Measurements from ENCODE around the gene TRMT1.
A peak's percentile ranks its signal among the peaks of the same experiment; 100 is the strongest.

Gene TRMT1

GRCh38 chr19:13119627-13120026 is 3.1 kb upstream of the TRMT1 start:
- Histone ChIP-seq H3K36me3 (ENCODE audit: control insufficient read depth in 1 of 2, insufficient read depth in 2 of 2, low read length in 2 of 2) (no peaks in the 10 kb centered on the region), H3K27ac (ENCODE audit: low read length) (no peak overlapping the region), H3K9me3 (ENCODE audit: control insufficient read depth in 1 of 2, low read length in 2 of 2) (no peaks in the 10 kb centered on the region), H3K4me3 (ENCODE audit: low read depth in 1 of 2, low read length in 2 of 2) (peak overlapping the region; percentile 45 to 96), H3K27me3 (ENCODE audit: low read depth, low read length) (no peaks in the 10 kb centered on the region), H3K4me1 (ENCODE audit: control insufficient read depth in 1 of 2, insufficient read depth in 2 of 2, low read length in 2 of 2) (peaks cover 19 to 32% of the 10 kb centered on the region in 2 donors)

DNA sequence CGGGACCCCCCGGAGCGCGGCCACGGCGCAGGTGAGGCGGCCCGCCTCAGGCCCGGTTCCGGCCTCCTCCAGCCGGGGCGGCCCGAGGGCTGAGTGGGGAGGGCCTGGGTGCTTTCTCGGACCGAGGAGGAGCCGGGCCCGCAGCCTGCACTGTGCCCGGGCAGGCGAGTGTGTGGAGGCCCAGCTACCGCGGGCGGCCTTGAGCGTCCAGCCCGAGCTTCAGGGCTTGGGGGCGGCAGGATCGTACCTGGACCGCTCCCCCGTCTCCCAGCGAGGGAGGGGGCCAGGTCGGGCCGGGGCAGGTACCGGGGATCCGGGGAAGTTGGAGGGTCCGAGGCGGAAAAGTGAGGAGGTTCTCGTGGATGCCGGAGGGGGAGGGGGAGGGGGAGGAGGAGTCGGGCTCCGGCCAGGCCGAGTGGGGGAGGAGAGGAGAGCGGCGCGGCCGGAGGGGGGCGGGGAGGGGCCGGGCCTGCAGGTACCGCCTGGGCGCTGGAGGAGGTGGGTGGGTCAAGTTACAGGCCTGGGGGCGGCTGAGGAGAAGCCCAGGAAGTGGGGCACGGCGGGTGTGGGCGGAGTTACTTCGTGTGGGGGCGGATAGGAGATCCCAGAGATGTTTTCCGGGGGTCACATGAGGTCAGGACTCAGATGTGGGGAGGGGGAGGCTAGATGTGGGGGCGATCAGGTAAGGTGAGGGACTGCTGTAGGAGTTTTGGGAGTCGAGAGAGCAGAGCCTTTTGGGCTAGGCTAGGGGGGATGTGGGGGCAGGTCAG is 2.1 kb upstream of the TRMT1 start:
- Histone ChIP-seq H3K27ac (ENCODE audit: low read length) (no peak overlapping the region), H3K9me3 (ENCODE audit: control insufficient read depth in 1 of 2, low read length in 2 of 2) (no peaks in the 10 kb centered on the region), H3K36me3 (ENCODE audit: control insufficient read depth in 1 of 2, insufficient read depth in 2 of 2, low read length in 2 of 2) (no peaks in the 10 kb centered on the region), H3K27me3 (ENCODE audit: low read depth, low read length) (no peaks in the 10 kb centered on the region), H3K4me1 (ENCODE audit: control insufficient read depth in 1 of 2, insufficient read depth in 2 of 2, low read length in 2 of 2) (peaks cover 19 to 32% of the 10 kb centered on the region in 2 donors), H3K4me3 (ENCODE audit: low read depth in 1 of 2, low read length in 2 of 2) (peak overlapping the region; percentile 45 to 96)

DNA sequence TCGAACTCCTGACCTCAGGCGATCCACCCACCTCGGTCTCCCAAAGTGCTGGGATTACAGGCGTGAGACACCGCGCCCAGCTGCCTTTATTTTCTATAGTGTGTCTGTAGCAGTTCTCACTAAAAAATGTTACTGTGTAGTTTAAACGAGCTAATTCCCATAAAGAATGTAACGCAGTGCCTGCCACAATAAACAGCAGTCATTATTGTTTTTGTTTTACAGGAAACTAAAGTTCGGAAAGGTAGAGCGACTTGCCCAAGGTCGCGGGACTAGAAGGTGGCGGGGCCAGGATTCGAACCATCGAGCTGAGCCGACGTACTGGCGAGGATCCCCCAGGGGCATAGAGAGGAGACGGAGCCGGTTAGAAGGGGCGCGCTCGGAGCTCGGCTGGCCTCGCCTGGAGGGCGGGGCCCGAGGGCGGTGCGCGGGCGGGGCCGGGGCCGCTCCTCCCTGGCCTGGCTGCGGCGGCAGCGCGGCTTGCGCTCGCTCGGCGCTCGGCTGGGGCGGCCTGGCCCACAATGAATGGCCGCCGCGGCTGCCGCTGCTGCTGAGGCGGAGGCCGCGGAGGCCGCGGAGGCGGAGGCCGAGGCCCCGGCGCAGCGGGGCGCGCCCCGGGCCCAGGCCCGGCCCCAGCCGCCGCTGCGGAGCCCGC is 1.4 kb upstream of the TRMT1 start, which contains the start of gene NACC1:
NACC1 (plus strand) TSS at position 493 of the 652 bp plus-strand sequence. CDS start 16,944 bp downstream, outside the sequence.
- no peaks in the 10 kb centered on the region for H3K27me3 ChIP-seq (ENCODE audit: low read depth, low read length)
- H3K4me3 ChIP-seq (ENCODE audit: low read depth in 1 of 2, low read length in 2 of 2) = peak within 1 kb of the TSS; percentile 93 to 97
- H3K27ac ChIP-seq (ENCODE audit: low read length) = peak within 1 kb of the TSS; percentile 87
- H3K4me1 ChIP-seq (ENCODE audit: control insufficient read depth in 1 of 2, insufficient read depth in 2 of 2, low read length in 2 of 2) = peaks cover 19 to 32% of the 10 kb centered on the region in 2 donors
- H3K36me3 ChIP-seq (ENCODE audit: control insufficient read depth in 1 of 2, insufficient read depth in 2 of 2, low read length in 2 of 2) = peaks cover 0 to under 1% of the 10 kb centered on the region in 2 donors
- no peaks in the 10 kb centered on the region for H3K9me3 ChIP-seq (ENCODE audit: control insufficient read depth in 1 of 2, low read length in 2 of 2)

GRCh38 chr19:13117176-13117771 is 734 bp upstream of the TRMT1 start:
- Histone ChIP-seq H3K4me1 (ENCODE audit: control insufficient read depth in 1 of 2, insufficient read depth in 2 of 2, low read length in 2 of 2) (peaks cover 19 to 32% of the 10 kb centered on the region in 2 donors), H3K27me3 (ENCODE audit: low read depth, low read length) (no peaks in the 10 kb centered on the region), H3K27ac (ENCODE audit: low read length) (peak overlapping the region; percentile 87), H3K36me3 (ENCODE audit: control insufficient read depth in 1 of 2, insufficient read depth in 2 of 2, low read length in 2 of 2) (peaks cover 0 to 7% of the 10 kb centered on the region in 2 donors), H3K9me3 (ENCODE audit: control insufficient read depth in 1 of 2, low read length in 2 of 2) (no peaks in the 10 kb centered on the region), H3K4me3 (ENCODE audit: low read depth in 1 of 2, low read length in 2 of 2) (peak overlapping the region; percentile 93 to 97)

- Histone ChIP-seq H3K36me3 (ENCODE audit: control insufficient read depth in 1 of 2, insufficient read depth in 2 of 2, low read length in 2 of 2) (peaks cover 0 to 9% of the 10 kb centered on the region in 2 donors), H3K4me1 (ENCODE audit: control insufficient read depth in 1 of 2, insufficient read depth in 2 of 2, low read length in 2 of 2) (peaks cover 19 to 32% of the 10 kb centered on the region in 2 donors)
These were observed 631 bp downstream of the TRMT1 start for GRCh38 chr19:13115936-13116281.

DNA sequence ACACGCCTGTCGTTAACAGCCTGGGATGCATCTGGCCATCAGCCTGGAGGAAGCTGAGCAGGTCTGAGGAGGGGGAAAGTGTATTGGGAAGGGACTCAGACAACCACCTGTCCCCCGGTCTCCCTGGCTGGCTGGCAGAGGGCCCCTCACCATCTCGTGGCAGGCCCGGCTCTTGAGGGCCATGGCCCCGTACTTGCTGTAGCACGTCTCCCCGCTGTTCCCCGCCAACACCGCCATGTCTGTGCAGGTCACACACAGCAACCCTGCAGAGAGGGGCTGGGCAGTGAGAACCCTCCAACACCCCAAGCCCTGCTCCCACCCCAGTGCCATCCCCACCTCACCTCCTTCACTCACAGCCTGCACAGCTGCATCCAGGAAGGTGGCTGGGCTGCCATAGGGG is 4.0 kb downstream of the TRMT1 start:
- peaks cover 0 to 27% of the 10 kb centered on the region in 2 donors for H3K36me3 ChIP-seq (ENCODE audit: control insufficient read depth in 1 of 2, insufficient read depth in 2 of 2, low read length in 2 of 2)
- no peak overlapping the region for H3K4me3 ChIP-seq (ENCODE audit: low read depth in 1 of 2, low read length in 2 of 2)
- H3K27ac ChIP-seq (ENCODE audit: low read length) = no peak overlapping the region
- H3K4me1 ChIP-seq (ENCODE audit: control insufficient read depth in 1 of 2, insufficient read depth in 2 of 2, low read length in 2 of 2) = peaks cover 9 to 13% of the 10 kb centered on the region in 2 donors
- H3K27me3 ChIP-seq (ENCODE audit: low read depth, low read length) = no peaks in the 10 kb centered on the region
- H3K9me3 ChIP-seq (ENCODE audit: control insufficient read depth in 1 of 2, low read length in 2 of 2) = no peaks in the 10 kb centered on the region

More at GRCh38 chr19:13115936-13116281, 631 bp downstream of the TRMT1 start:
- Histone ChIP-seq H3K9me3 (ENCODE audit: control insufficient read depth in 1 of 2, low read length in 2 of 2) (no peaks in the 10 kb centered on the region), H3K27ac (ENCODE audit: low read length) (peak overlapping the region; percentile 87), H3K4me3 (ENCODE audit: low read depth in 1 of 2, low read length in 2 of 2) (peak overlapping the region; percentile 93 to 97), H3K27me3 (ENCODE audit: low read depth, low read length) (no peaks in the 10 kb centered on the region)

GRCh38 chr19:13110099-13110610 is 6.4 kb downstream of the TRMT1 start:
- H3K36me3 ChIP-seq (ENCODE audit: control insufficient read depth in 1 of 2, insufficient read depth in 2 of 2, low read length in 2 of 2) = peaks cover 0 to 30% of the 10 kb centered on the region in 2 donors
- H3K9me3 ChIP-seq (ENCODE audit: control insufficient read depth in 1 of 2, low read length in 2 of 2) = no peaks in the 10 kb centered on the region
- no peak overlapping the region for H3K4me3 ChIP-seq (ENCODE audit: low read depth in 1 of 2, low read length in 2 of 2)
- no peaks in the 10 kb centered on the region for H3K27me3 ChIP-seq (ENCODE audit: low read depth, low read length)
- peaks cover under 1 to 2% of the 10 kb centered on the region in 2 donors for H3K4me1 ChIP-seq (ENCODE audit: control insufficient read depth in 1 of 2, insufficient read depth in 2 of 2, low read length in 2 of 2)
- H3K27ac ChIP-seq (ENCODE audit: low read length) = no peak overlapping the region

GRCh38 chr19:13109361-13110098 is 7.0 kb downstream of the TRMT1 start:
- Histone ChIP-seq H3K36me3 (ENCODE audit: control insufficient read depth in 1 of 2, insufficient read depth in 2 of 2, low read length in 2 of 2) (peaks cover 0 to 30% of the 10 kb centered on the region in 2 donors), H3K27ac (ENCODE audit: low read length) (no peak overlapping the region), H3K9me3 (ENCODE audit: control insufficient read depth in 1 of 2, low read length in 2 of 2) (no peaks in the 10 kb centered on the region), H3K27me3 (ENCODE audit: low read depth, low read length) (no peaks in the 10 kb centered on the region), H3K4me3 (ENCODE audit: low read depth in 1 of 2, low read length in 2 of 2) (no peak overlapping the region), H3K4me1 (ENCODE audit: control insufficient read depth in 1 of 2, insufficient read depth in 2 of 2, low read length in 2 of 2) (peaks cover 0 to 3% of the 10 kb centered on the region in 2 donors)

- peak overlapping the region; percentile 30 to 46 for H3K4me3 ChIP-seq (ENCODE audit: low read depth in 1 of 2, low read length in 2 of 2)
- H3K27ac ChIP-seq (ENCODE audit: low read length) = peak overlapping the region; percentile 51
- no peaks in the 10 kb centered on the region for H3K9me3 ChIP-seq (ENCODE audit: control insufficient read depth in 1 of 2, low read length in 2 of 2)
These were observed 11.5 kb downstream of the TRMT1 start for GRCh38 chr19:13104848-13105711.

DNA sequence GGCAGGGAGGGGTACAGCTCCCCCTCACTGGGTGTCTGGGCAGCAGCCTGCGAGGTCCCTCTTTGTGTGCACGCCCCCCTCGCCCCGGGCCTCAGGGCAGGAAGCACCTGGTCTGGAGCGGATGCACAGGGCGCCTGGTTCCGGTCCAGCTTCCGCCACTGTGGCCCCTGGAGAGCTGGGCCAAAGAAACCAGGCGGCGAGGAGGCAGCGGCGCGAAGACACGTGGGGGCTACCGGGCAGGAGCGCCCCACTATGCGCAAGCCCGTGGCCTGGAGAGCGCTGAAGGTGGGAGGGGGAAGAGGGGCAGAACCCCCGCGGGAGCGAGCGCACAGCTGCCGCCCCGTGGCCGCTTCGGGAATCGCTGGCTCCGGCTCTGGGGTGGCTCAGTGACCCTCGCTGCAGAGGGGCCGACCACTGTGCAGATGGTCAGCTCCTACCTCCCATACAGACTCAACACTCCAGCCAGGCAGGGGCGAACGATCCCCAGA is 12.1 kb downstream of the TRMT1 start:
- H3K27me3 ChIP-seq (ENCODE audit: low read depth, low read length) = no peaks in the 10 kb centered on the region

More at GRCh38 chr19:13104848-13105711, 11.5 kb downstream of the TRMT1 start:
- peaks cover 9 to 31% of the 10 kb centered on the region in 2 donors for H3K4me1 ChIP-seq (ENCODE audit: control insufficient read depth in 1 of 2, insufficient read depth in 2 of 2, low read length in 2 of 2)
- no peaks in the 10 kb centered on the region for H3K27me3 ChIP-seq (ENCODE audit: low read depth, low read length)
- peaks cover 0 to 17% of the 10 kb centered on the region in 2 donors for H3K36me3 ChIP-seq (ENCODE audit: control insufficient read depth in 1 of 2, insufficient read depth in 2 of 2, low read length in 2 of 2)

More for the DNA sequence above, 12.1 kb downstream of the TRMT1 start:
- Histone ChIP-seq H3K27ac (ENCODE audit: low read length) (peak overlapping the region; percentile 51), H3K4me1 (ENCODE audit: control insufficient read depth in 1 of 2, insufficient read depth in 2 of 2, low read length in 2 of 2) (peaks cover 9 to 31% of the 10 kb centered on the region in 2 donors), H3K9me3 (ENCODE audit: control insufficient read depth in 1 of 2, low read length in 2 of 2) (no peaks in the 10 kb centered on the region), H3K4me3 (ENCODE audit: low read depth in 1 of 2, low read length in 2 of 2) (peak overlapping the region; percentile 30 to 46), H3K36me3 (ENCODE audit: control insufficient read depth in 1 of 2, insufficient read depth in 2 of 2, low read length in 2 of 2) (peaks cover 0 to 10% of the 10 kb centered on the region in 2 donors)
